ENCODE measurements around the gene ZFAND3.

- TF ChIP-seq CTCF (conservative IDR thresholded peaks at IDR 0.05 in 1 of 2, IDR thresholded peaks at IDR 0.05 in 1 of 2; ENCODE audit: low read depth in 1 of 2, low read length in 2 of 2) (no peak), EZH2 (IDR thresholded peaks at IDR 0.05; ENCODE audit: low read length, missing control alignments) (no peak)
Observed at GRCh38 chr6:37882292-37882691, 62.8 kb downstream of the ZFAND3 start.

All from fibroblast of lung (primary cell).